Measurements from ENCODE around the gene TSPAN15. TPM values are rescaled to one million over a fixed set of nuclear protein-coding genes. Genes with fewer than 3 reads are reported as not detected.

Gene TSPAN15
- total RNA-seq, 1 experiment from 2014 or later, result 8.3 TPM

GRCh38 chr10:69437321-69438259, 13.7 kb upstream of the TSPAN15 start:
- Mint-ChIP-seq H3K4me3 (no peak overlapping the region), H3K36me3 (no peaks in the 10 kb centered on the region), H3K9me3 (peaks cover 4% of the 10 kb centered on the region; the same call in 1 of the 2 replicates), H3K27me3 (ENCODE audit: low read depth) (peaks cover 3% of the 10 kb centered on the region; the same call in 1 of the 2 replicates), H3K4me1 (peaks cover 6% of the 10 kb centered on the region; the same call in 1 of the 2 replicates), H3K27ac (no peak overlapping the region)
- TF ChIP-seq ZNF232 (CRISPR knock-in tag; IDR thresholded peaks at IDR 0.05) (no peak), NFYB (CRISPR knock-in tag; conservative IDR thresholded peaks at IDR 0.05; ENCODE audit: low read depth) (no peak), CDX4 (CRISPR knock-in tag; IDR thresholded peaks at IDR 0.05; ENCODE audit: borderline replicate concordance) (no peak), GABPB1 (CRISPR knock-in tag; IDR thresholded peaks at IDR 0.05) (no peak), ATF1 (CRISPR knock-in tag; IDR thresholded peaks at IDR 0.05) (no peak), STAT6 (CRISPR knock-in tag; conservative IDR thresholded peaks at IDR 0.05; ENCODE audit: low read depth) (no peak), ZNF138 (CRISPR knock-in tag; conservative IDR thresholded peaks at IDR 0.05) (no peak), GTF2I (CRISPR knock-in tag; conservative IDR thresholded peaks at IDR 0.05) (no peak), ERG (CRISPR knock-in tag; IDR thresholded peaks at IDR 0.05) (no peak), ZNF281 (CRISPR knock-in tag; IDR thresholded peaks at IDR 0.05) (no peak)
- ChIA-PET POLR2A (no interaction called here), CTCF (interaction anchor here (0.5 to 2.6 kb wide), 4 partner anchors 7 to 34 kb away, joined by 3 to 12 read pairs (median 4); partner anchors contain the start of gene TSPAN15)
- no peak for DNase-seq (ENCODE audit: low spot score)
- no peak for ATAC-seq

- Mint-ChIP-seq H3K9me3 (peaks cover 4% of the 10 kb centered on the region; the same call in 1 of the 2 replicates), H3K27ac (no peak overlapping the region), H3K27me3 (ENCODE audit: low read depth) (peaks cover 6% of the 10 kb centered on the region; the same call in 1 of the 2 replicates), H3K36me3 (no peaks in the 10 kb centered on the region), H3K4me3 (no peak overlapping the region), H3K4me1 (peaks cover 6% of the 10 kb centered on the region; the same call in 1 of the 2 replicates)
- ATAC-seq (no peak), DNase-seq (ENCODE audit: low spot score) (no peak)
- CTCF ChIA-PET, result interaction anchor here (0.5 to 2.6 kb wide), 9 partner anchors 9 to 198 kb away, joined by 3 to 12 read pairs (median 6); partner anchors contain the start of gene TSPAN15
- POLR2A ChIA-PET, result no interaction called here
- TF ChIP-seq ZNF281 (CRISPR knock-in tag; IDR thresholded peaks at IDR 0.05) (no peak), MAX (CRISPR knock-in tag; IDR thresholded peaks at IDR 0.05) (no peak), FOXP1 (CRISPR knock-in tag; IDR thresholded peaks at IDR 0.05; ENCODE audit: borderline replicate concordance) (no peak), ZNF532 (CRISPR knock-in tag; IDR thresholded peaks at IDR 0.05; ENCODE audit: borderline replicate concordance) (no peak), GRHL2 (CRISPR knock-in tag; IDR thresholded peaks at IDR 0.05; ENCODE audit: insufficient replicate concordance, severe bottlenecking) (no peak), KAT7 (CRISPR knock-in tag; IDR thresholded peaks at IDR 0.05; ENCODE audit: borderline replicate concordance) (no peak)
These were observed 12.5 kb upstream of the TSPAN15 start for GRCh38 chr10:69438536-69439349.

All from WTC11 (cell line).